Activated naive CD4-positive, alpha-beta T cell treated with anti-CD3 and anti-CD28 coated beads, Interleukin-2, amount 10 ng/mL, durations not matched to agents 7 days and 5 days (primary cell): ENCODE results near the gene CSNK1A1.
A peak's percentile ranks its signal among the peaks of the same experiment; 100 is the strongest.
"Not testable (repeated sequence)": the region's sequence is repeated elsewhere in the genome, so short reads cannot be mapped to it uniquely, and the experiment has no call there.

ENCODE experiments used
- CTCF ChIA-PET: fragments of 350-600 bp; sonication (Branson Sonifier 250); formaldehyde crosslinking; loops from one replicate; lab custom pipeline; 2021; ENCODE audit warnings: antibody characterized with exemption; lab: Charles Lee
- DNase-seq: peaks from one replicate; pipeline ENCODE4 v3.0.0-alpha.2; 2020
- H3K27ac Mint-ChIP-seq: one replicate; pipeline ENCODE4 v1.8.0; 2021; ENCODE audit warnings: mild to moderate bottlenecking, moderate library complexity, mixed read lengths
- H3K27me3 Mint-ChIP-seq: one replicate; pipeline ENCODE4 v1.8.0; 2021; ENCODE audit warnings: mild to moderate bottlenecking, mixed read lengths
- H3K36me3 Mint-ChIP-seq: one replicate; pipeline ENCODE4 v1.8.0; 2021; ENCODE audit warnings: mixed read lengths
- H3K4me1 Mint-ChIP-seq: one replicate; pipeline ENCODE4 v1.8.0; 2021; ENCODE audit warnings: mixed read lengths
- H3K4me3 Mint-ChIP-seq: one replicate; pipeline ENCODE4 v1.8.0; 2021; ENCODE audit warnings: mild to moderate bottlenecking, moderate library complexity, mixed read lengths
- H3K9me3 Mint-ChIP-seq: one replicate; pipeline ENCODE4 v1.8.0; 2021; ENCODE audit warnings: mixed read lengths

CSNK1A1 gene

DNA sequence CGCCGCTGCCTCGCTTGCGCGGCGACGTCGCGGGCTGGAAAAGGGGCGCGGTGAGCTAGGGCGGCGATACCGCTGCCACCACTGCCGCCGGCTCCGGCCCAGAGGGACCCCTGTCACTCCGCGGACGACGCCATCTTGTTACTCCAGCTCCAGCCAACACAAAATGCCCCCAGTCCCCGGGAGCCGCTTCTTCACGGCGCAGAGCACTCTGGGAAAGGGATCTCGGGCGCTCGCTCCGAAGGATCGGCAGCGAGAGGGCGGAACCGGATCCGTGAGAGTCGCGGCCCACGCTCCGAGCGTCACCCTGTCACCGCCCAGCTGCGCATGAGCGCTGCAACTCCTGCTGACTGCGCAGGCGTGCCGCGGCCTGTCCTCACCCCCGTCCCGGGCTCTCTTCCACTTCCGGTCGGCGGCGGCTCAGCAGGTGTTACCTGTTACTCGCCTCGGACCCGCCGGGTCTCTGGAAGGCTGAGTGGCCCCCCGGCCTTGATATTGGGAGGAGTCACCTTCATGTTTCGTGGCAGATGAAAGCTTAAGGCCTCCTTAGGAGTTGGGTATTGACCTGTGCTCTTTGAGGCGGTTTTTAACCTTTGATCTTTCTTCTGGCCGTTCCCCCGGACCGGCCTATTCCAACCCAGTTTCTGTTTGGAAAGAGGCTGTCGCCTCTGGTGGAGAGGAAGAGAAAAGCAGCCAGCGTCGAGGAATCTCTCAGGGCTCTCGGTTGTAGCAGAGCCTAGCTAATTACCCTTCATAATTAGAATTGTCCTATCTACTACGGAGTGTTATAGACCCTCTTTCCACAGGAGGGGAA lies at the start of gene CSNK1A1:
Gene CSNK1A1, minus strand, starts transcription at position 213 of the 811 bp plus-strand sequence. CDS start 475 bp downstream, outside the sequence.
- CTCF ChIA-PET: interaction anchor here (0.5 to 3.0 kb wide), 10 partner anchors 11 to 117 kb away, joined by 3 to 24 read pairs (median 4); no protein-coding TSS in a partner anchor
- DNase-seq: peak; percentile 99
- H3K4me1 Mint-ChIP-seq: peaks cover 36% of the 10 kb centered on the region
- peak within 1 kb of the TSS; percentile 97 for H3K27ac Mint-ChIP-seq
- no peaks in the 10 kb centered on the region for H3K9me3 Mint-ChIP-seq
- peak within 1 kb of the TSS; percentile 95 for H3K4me3 Mint-ChIP-seq
- peaks cover 35% of the 10 kb centered on the region for H3K36me3 Mint-ChIP-seq
- H3K27me3 Mint-ChIP-seq: peaks cover 4% of the 10 kb centered on the region

DNA sequence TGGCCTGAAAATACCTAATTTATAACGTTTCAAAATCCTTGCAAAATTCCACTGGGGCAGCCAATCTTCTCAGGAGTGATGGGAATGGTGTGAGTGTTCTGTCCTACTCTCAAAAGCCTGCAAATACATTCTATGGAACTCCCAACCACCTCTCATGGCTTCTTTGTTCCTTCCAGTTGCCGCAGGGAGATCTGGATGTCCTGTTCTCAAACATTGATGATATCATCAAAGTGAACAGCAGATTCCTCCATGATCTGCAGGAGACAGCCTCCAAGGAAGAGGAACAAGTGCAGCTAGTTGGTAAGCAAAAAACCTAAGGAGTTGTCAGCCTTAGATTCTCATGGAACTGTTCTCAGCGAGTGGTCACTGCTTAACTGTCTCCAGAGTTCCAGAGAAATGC lies 49.7 kb upstream of the CSNK1A1 start:
- CTCF ChIA-PET: interaction anchor here (0.6 to 2.0 kb wide), 3 partner anchors 9 to 598 kb away, joined by 3 to 4 read pairs (median 4); no protein-coding TSS in a partner anchor
- no peaks in the 10 kb centered on the region for H3K36me3 Mint-ChIP-seq
- H3K4me1 Mint-ChIP-seq: peaks cover 5% of the 10 kb centered on the region
- peaks cover 30% of the 10 kb centered on the region for H3K27me3 Mint-ChIP-seq
- H3K27ac Mint-ChIP-seq: no peak overlapping the region
- H3K4me3 Mint-ChIP-seq: no peak overlapping the region
- no peak for DNase-seq
- H3K9me3 Mint-ChIP-seq: no peaks in the 10 kb centered on the region

DNA sequence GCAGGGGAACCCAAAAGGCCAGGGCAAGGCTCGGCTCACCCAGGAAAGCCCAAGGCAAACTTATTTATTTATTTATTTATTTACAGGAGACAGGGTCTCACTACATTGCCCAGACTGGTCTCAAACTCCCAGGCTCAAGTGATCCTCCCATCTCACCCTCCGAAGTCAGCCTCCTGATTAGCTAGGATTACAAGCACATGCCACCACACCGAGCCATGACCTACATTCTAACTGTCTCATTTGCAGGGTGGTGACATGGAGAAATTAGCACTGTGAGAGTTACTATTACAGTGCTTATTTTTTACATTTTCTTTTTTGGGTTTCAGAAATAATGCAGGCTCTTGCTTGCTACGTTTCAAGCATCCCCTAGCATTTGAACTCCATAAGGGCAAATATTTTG lies 48.1 kb upstream of the CSNK1A1 start:
- Mint-ChIP-seq H3K4me3 (no peak overlapping the region), H3K36me3 (no peaks in the 10 kb centered on the region), H3K27ac (no peak overlapping the region), H3K27me3 (peaks cover 28% of the 10 kb centered on the region), H3K9me3 (no peaks in the 10 kb centered on the region), H3K4me1 (no peaks in the 10 kb centered on the region)
- DNase-seq: no peak
- CTCF ChIA-PET: no interaction called here

DNA sequence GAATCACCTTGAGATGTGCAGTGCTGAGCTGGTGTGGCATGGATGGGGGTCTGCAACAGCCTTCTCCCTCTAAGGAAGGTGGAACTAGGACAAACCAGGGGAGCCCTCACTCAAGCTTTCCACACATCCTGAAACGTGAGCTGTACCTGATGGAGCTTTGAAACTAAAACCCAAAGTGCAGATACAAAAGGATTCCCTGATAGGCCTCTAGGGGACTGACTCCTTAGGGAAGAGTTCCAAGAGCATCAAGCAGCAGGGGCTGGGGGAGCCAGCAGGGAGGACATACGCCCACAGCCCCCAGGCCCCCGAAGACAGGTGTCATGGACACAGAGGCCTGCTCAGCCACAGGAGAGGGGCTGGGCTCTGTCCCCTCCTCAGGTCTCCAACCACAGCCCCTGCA lies 47.7 kb upstream of the CSNK1A1 start:
- no peaks in the 10 kb centered on the region for H3K9me3 Mint-ChIP-seq
- no peaks in the 10 kb centered on the region for H3K36me3 Mint-ChIP-seq
- CTCF ChIA-PET: no interaction called here
- H3K4me1 Mint-ChIP-seq: no peaks in the 10 kb centered on the region
- H3K4me3 Mint-ChIP-seq: no peak overlapping the region
- H3K27ac Mint-ChIP-seq: no peak overlapping the region
- peaks cover 29% of the 10 kb centered on the region for H3K27me3 Mint-ChIP-seq
- DNase-seq: no peak

DNA sequence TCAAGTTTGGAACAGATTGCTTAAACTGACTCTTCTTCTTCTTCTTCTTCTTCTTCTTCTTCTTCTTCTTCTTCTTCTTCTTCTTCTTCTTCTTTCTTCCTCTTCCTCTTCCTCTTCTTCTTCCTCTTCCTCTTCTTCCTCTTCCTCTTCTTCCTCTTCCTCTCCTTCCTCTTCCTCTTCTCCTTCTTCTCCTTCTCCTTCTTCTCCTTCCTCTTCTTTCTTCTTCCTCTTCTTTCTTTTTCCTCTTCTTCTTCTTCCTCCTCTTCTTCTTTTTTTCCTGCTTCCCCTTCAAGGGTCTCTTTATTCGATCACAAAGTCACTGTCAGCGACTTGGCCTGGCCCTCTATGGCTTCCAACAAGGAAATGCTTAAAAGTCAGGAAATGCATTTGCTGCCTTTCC lies 47.0 kb upstream of the CSNK1A1 start:
- not testable (repeated sequence) for DNase-seq, H3K4me3 Mint-ChIP-seq, H3K36me3 Mint-ChIP-seq, H3K9me3 Mint-ChIP-seq, H3K4me1 Mint-ChIP-seq, H3K27ac Mint-ChIP-seq
- CTCF ChIA-PET: interaction anchor here (1.6 kb wide), 1 partner anchor 20 kb away, joined by 6 read pairs; no protein-coding TSS in a partner anchor
- peaks cover 35% of the 10 kb centered on the region for H3K27me3 Mint-ChIP-seq

DNA sequence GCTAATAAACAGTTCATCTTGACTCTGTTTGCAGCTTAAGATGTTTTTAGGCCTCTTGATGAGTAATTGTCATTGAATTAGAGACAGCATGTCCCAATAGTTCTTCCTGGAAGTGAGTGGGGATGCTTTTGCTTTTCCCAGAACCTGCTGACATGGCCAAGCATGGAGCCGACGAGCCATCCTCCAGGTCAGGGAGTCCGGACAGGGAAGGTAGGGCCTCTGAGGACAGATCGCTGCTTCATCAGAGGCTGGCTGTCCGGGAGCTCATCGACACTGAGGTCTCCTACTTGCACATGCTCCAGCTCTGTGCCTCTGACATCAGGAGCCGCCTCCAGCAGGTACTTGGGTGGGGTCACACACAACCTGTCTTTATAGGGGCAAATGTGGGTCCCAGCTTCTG lies 46.4 kb upstream of the CSNK1A1 start:
- Mint-ChIP-seq H3K4me1 (no peaks in the 10 kb centered on the region), H3K4me3 (no peak overlapping the region), H3K27me3 (peaks cover 35% of the 10 kb centered on the region), H3K36me3 (no peaks in the 10 kb centered on the region), H3K27ac (no peak overlapping the region), H3K9me3 (no peaks in the 10 kb centered on the region)
- CTCF ChIA-PET: interaction anchor here (1.6 to 1.7 kb wide), 2 partner anchors 21 to 39 kb away, joined by 4 to 6 read pairs; no protein-coding TSS in a partner anchor
- no peak for DNase-seq

DNA sequence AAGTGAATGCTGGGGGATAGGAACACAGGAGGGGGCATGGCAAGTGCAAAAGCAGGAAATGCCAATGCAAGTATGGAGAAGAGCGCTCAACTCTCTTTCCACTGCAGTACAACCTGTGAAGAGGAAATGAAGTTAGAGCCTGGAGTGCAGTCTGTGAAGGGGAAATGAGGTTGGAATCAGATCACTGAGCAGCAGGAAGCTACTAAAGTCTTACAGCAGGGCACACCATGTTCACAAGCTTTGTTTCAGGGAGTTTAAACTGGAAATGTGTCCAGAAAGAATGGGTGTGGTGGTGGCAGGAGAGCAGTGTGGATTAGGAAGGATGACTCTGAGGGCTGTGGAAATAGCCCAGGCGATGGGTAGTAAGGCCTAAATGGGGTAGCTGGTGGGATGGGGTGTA lies 45.5 kb upstream of the CSNK1A1 start:
- no peak for DNase-seq
- Mint-ChIP-seq H3K27me3 (peaks cover 29% of the 10 kb centered on the region), H3K4me3 (no peak overlapping the region), H3K9me3 (no peaks in the 10 kb centered on the region), H3K4me1 (no peaks in the 10 kb centered on the region), H3K27ac (no peak overlapping the region), H3K36me3 (no peaks in the 10 kb centered on the region)
- CTCF ChIA-PET: interaction anchor here (1.7 kb wide), 1 partner anchor 40 kb away, joined by 4 read pairs; no protein-coding TSS in a partner anchor

DNA sequence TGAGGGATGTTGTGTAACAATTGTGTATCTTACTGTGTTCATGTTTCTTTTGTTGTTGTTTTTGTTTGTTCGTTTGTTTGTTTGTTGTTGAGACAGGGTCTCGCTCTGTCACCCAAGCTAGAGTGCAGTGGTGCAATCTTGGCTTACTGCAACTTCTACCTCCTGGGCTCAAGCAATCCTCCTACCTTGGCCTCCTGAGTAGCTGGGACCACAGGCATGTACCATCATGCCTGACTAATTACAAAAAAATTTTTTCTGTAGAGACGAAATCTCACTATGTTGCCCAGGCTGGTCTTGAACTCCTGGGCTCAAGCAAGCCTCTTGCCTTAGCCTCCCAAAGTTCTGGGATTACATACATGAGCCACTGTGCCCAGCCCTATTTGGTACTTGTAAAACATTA lies 43.9 kb upstream of the CSNK1A1 start:
- CTCF ChIA-PET: interaction anchor here (1.4 kb wide), 1 partner anchor 12 kb away, joined by 4 read pairs; no protein-coding TSS in a partner anchor
- not testable (repeated sequence) for H3K36me3 Mint-ChIP-seq, H3K27ac Mint-ChIP-seq, DNase-seq, H3K4me3 Mint-ChIP-seq, H3K9me3 Mint-ChIP-seq, H3K4me1 Mint-ChIP-seq
- H3K27me3 Mint-ChIP-seq: peaks cover 32% of the 10 kb centered on the region

DNA sequence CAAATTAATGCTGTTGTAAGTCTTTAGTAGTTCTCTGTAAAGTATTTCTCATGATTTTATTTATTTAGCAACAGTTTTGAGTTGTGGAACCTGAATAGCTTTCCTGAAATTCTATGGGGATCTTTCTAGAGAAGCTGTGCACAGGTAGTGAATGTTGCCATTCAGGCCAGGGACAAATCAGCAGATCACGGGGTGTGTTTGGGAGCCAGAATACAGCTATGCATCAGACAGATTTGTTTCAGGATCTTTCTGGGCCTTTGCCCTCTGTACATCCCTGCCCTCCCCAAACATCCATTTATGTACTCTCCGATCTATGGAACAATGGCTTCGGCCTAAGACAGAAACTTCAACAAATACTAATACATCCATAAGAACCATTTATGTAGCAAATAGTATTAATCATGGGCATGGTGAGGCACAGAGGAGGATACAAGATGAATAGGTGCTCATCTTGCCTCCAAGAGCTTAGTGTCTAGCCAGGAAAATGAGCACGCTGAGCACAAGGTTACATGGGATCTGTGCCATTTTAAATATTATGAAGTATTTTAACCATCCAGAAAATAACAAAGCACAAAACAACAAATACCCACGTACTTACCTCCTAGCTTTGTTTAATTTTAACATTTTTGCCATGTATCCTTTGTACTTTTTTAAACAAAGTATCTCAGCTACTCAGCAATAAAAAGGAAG lies 43.1 kb upstream of the CSNK1A1 start:
- no peaks in the 10 kb centered on the region for H3K36me3 Mint-ChIP-seq
- DNase-seq: no peak
- CTCF ChIA-PET: interaction anchor here (1.4 kb wide), 1 partner anchor 11 kb away, joined by 4 read pairs; no protein-coding TSS in a partner anchor
- H3K4me3 Mint-ChIP-seq: no peak overlapping the region
- peaks cover 32% of the 10 kb centered on the region for H3K27me3 Mint-ChIP-seq
- H3K9me3 Mint-ChIP-seq: no peaks in the 10 kb centered on the region
- no peak overlapping the region for H3K27ac Mint-ChIP-seq
- no peaks in the 10 kb centered on the region for H3K4me1 Mint-ChIP-seq

DNA sequence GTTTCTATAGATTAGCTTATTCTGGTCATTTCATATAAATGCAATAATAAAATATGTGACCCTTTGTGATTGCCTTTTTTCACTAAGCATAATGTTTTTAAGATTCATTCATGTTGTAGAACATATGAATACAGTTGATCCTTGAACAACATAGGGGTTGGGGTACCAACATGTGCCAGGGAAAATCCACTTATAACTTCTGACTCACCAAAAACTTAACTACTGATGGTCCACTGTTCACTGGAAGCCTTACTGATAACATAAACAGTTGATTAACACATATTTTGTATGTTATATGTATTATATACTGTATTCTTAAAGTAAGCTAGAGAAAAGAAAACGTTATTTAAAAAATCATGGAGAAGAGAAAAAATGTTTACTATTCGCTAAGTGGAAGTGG lies 42.1 kb upstream of the CSNK1A1 start:
- DNase-seq: no peak
- Mint-ChIP-seq H3K4me1 (no peaks in the 10 kb centered on the region), H3K9me3 (no peaks in the 10 kb centered on the region), H3K27me3 (peaks cover 29% of the 10 kb centered on the region), H3K4me3 (no peak overlapping the region), H3K36me3 (no peaks in the 10 kb centered on the region), H3K27ac (no peak overlapping the region)
- CTCF ChIA-PET: interaction anchor here (1.2 kb wide), 1 partner anchor 152 kb away, joined by 3 read pairs; no protein-coding TSS in a partner anchor

DNA sequence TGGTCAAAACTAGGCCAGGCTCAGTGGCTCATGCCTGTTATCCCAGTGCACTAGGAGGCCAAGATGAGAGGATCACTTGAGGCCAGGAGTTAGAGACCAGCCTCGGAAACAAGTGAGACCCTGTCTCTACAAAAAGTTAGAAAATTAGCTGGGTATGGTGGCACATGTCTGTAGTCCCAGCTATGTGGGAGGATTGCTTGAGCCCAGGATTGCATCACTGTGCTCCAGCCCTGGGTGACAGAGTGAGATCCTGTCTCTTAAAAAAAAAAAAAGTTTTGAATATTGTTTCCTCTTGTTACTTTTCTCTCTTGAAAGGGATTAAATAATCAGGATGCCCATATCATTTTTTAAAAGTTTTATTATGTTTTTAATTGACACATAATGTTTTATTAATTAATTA lies 37.7 kb upstream of the CSNK1A1 start:
- Mint-ChIP-seq H3K9me3 (no peaks in the 10 kb centered on the region), H3K27me3 (peaks cover 10% of the 10 kb centered on the region), H3K27ac (no peak overlapping the region), H3K4me3 (no peak overlapping the region), H3K4me1 (no peaks in the 10 kb centered on the region), H3K36me3 (no peaks in the 10 kb centered on the region)
- CTCF ChIA-PET: interaction anchor here (0.9 kb wide), 1 partner anchor 29 kb away, joined by 3 read pairs; no protein-coding TSS in a partner anchor
- DNase-seq: no peak

DNA sequence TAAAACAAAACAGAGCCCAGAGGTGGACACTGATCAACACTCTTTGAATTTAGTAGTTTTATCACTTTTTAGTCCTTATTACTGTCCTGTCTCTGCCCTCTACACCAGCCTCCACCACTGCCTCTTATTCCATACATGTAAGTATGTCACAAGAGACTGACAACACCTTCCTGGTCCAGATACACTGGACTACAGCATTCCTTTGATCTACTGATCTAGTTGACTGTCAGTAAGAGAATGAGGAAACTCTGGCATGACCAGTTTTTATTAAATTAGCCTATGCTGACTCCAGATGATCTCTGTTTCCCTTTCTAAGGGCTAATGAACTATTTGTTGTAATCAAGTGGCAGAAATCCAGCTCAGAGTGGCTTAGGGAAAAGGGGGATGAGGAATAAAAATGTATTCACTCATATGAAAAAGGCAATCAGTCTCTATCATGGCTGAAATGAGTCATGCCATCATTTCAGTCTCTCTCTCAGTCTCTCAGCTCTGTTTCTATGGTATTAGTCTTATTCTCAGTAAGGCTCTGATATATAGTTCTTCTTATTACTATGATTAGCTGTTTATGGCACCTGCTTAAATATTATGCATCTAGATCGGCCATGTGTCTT lies 35.6 kb upstream of the CSNK1A1 start:
- CTCF ChIA-PET: interaction anchor here (1.1 to 2.1 kb wide), 4 partner anchors 31 to 404 kb away, joined by 3 to 7 read pairs (median 4); no protein-coding TSS in a partner anchor
- H3K27me3 Mint-ChIP-seq: peaks cover 3% of the 10 kb centered on the region
- H3K9me3 Mint-ChIP-seq: no peaks in the 10 kb centered on the region
- no peak overlapping the region for H3K4me3 Mint-ChIP-seq
- no peak for DNase-seq
- no peaks in the 10 kb centered on the region for H3K36me3 Mint-ChIP-seq
- no peaks in the 10 kb centered on the region for H3K4me1 Mint-ChIP-seq
- no peak overlapping the region for H3K27ac Mint-ChIP-seq

DNA sequence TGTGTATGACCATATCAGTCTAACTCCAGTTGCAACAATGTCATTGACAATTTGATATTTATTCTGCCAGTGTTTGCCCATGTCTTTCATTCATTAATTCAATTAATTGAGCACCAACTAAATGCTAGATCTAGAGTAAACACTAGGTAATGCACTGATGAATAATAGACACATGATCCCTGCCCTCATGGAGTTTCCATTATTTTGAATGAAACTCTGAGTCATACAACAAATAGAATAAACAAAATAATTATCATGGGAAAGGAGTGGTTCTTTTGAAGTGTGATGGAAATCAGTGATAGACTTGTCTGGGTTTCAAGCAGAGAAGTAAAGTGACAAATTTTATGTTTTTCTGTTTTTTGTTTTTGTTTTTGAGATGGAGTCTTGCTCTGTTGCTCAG lies 34.7 kb upstream of the CSNK1A1 start:
- H3K27ac Mint-ChIP-seq: no peak overlapping the region
- H3K4me3 Mint-ChIP-seq: no peak overlapping the region
- CTCF ChIA-PET: no interaction called here

DNA sequence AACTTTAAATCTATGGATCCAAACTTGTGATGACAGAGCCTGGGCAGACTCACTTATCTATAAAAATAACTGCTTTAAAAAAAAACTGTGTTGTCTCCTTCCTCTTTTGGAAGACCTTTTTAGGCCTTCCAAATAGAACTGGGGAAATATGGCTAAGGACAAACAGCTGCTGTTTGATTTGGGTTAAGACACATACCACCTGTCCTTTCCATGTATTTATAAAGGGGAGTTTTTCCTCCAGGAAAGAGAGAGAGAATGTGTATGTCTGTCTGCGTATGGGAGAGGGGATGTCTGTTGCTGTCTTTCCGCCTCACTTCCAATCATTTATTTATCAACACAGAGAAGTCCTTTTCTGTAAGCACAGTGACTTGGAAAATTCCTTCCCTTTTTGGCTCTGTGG lies 32.9 kb upstream of the CSNK1A1 start:
- CTCF ChIA-PET: interaction anchor here (0.7 kb wide), 1 partner anchor 852 kb away, joined by 4 read pairs; no protein-coding TSS in a partner anchor
- no peak overlapping the region for H3K27ac Mint-ChIP-seq
- H3K36me3 Mint-ChIP-seq: no peaks in the 10 kb centered on the region
- H3K27me3 Mint-ChIP-seq: peaks cover 9% of the 10 kb centered on the region
- peaks cover 11% of the 10 kb centered on the region for H3K4me1 Mint-ChIP-seq
- no peaks in the 10 kb centered on the region for H3K9me3 Mint-ChIP-seq
- no peak overlapping the region for H3K4me3 Mint-ChIP-seq
- DNase-seq: no peak

More for the DNA sequence above, 34.7 kb upstream of the CSNK1A1 start:
- Mint-ChIP-seq H3K36me3 (no peaks in the 10 kb centered on the region), H3K27me3 (peaks cover 8% of the 10 kb centered on the region), H3K9me3 (no peaks in the 10 kb centered on the region), H3K4me1 (peaks cover 5% of the 10 kb centered on the region)
- DNase-seq: no peak
